ENCODE data around the gene EMILIN3.

Gene EMILIN3

GRCh38 chr20:41390889-41391288 is 24.3 kb upstream of the EMILIN3 start:
- DNase-seq = no peak

DNA sequence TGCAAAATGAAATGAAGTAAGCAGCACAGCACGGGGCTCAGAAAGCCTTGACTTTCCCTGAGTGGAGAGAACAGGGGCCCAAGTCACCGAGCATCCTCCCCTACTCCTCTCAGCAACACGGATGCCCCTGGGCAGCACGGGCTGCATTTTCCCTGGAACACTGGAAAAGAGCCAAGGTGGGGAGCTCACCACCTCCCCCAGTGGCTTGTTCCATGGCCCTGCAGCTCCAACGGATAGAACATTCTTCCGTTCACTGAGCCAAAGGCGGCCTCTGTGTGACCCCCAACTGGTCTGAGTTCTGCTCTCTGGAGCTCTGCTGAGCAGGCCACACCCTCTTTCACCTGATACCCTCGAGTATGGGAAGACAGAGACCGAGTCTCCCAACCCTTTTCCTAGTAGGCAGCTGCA is 20.8 kb upstream of the EMILIN3 start:
- DNase-seq = no peak

GRCh38 chr20:41386502-41387427 is 20.1 kb upstream of the EMILIN3 start:
- DNase-seq = no peak

DNA sequence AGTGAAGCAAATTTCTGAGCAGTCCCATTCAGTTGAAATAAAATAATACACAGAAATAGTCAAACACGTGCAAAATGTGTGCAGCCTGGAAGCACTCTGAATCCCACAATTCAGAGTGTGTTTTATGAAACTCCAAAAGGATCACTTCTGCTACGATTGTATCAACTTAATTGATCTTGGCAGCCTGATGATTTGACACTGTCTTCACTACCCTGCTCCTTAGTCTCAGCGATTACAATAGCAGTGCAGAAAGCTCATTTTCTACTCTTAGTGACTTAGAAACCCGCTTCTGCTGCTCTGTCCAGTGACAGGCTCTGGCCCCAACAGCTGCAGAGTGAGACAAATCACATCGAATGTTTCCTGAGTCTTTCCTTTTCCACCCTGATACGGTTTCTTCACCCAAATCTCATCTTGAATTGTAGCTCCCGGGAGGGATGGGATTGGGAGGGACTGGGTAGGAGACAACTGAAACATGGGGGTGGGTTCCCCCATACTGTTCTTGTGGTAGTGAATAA is 16.2 kb upstream of the EMILIN3 start:
- DNase-seq = no peak

DNA sequence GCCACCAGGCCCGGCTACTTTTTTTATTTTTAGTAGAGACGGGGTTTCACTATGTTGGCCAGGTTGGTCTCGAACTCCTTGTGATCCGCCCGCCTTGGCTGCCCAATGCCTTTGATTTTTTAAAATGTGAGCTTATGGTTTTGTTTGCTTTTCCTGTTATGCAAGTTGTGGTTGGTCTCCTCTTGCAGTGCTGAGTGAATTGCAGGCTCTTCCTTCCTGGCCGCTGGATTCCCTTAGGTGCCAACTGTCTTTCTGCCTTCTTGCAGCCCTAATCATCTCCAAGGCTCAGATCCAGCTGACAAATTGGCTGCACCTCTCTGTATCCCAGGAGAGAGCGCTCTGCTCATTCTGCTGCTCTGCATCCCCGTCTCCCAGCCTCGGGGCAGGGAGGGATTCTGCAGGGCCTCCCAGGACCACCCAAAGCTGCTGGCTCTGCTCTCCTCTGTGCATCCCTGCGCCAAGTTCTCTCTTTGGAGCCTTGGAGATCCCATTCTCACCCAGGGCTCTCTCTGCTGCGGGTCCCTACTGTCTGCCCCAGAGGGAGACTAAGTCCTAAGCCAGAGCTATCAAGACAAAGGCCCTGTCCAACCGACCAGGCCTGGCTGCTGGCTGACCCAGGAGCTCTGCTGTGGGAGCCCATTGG is 14.1 kb upstream of the EMILIN3 start:
- no peak for DNase-seq

DNA sequence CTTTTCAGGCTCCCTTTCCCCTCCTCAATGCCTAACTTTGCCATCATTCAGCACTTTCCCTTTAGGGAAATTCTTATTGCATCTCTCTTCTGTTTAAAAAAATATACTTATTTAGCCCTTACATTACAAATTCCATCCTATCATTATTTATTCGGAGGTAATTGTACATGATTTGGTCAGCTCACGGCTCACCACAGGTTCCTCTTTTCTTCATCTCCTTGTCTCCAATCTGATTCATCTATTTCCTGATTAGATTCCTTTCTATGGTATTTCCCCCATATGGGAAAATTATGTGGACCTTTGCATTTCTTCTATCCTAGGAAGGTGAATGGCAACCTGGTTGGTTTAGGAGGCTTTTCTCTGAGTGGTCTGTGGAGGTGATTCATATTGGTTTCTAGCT is 12.9 kb upstream of the EMILIN3 start:
- no peak for DNase-seq

GRCh38 chr20:41377275-41377674 is 10.7 kb upstream of the EMILIN3 start:
- DNase-seq = no peak

DNA sequence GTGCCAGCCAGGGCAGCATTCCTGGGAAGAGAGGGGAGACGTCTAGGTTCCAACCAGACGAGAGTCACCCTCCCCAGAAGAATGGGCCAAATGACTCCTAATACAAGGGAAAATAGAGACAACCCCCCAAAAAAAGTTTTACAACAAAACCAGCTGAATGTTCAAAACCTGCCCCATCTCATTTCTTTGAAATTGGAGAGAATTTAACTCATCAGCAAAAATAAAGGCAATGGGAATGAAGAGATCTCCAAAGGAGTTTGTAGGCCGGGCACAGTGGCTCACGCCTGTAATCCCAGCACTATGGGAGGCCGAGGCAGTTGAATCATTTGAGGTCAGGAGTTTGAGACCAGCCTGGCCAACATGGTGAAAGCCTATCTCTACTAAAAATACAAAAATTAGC is 9.7 kb upstream of the EMILIN3 start:
- DNase-seq = no peak

- DNase-seq = no peak
Observed at GRCh38 chr20:41375846-41376245, 9.2 kb upstream of the EMILIN3 start.

DNA sequence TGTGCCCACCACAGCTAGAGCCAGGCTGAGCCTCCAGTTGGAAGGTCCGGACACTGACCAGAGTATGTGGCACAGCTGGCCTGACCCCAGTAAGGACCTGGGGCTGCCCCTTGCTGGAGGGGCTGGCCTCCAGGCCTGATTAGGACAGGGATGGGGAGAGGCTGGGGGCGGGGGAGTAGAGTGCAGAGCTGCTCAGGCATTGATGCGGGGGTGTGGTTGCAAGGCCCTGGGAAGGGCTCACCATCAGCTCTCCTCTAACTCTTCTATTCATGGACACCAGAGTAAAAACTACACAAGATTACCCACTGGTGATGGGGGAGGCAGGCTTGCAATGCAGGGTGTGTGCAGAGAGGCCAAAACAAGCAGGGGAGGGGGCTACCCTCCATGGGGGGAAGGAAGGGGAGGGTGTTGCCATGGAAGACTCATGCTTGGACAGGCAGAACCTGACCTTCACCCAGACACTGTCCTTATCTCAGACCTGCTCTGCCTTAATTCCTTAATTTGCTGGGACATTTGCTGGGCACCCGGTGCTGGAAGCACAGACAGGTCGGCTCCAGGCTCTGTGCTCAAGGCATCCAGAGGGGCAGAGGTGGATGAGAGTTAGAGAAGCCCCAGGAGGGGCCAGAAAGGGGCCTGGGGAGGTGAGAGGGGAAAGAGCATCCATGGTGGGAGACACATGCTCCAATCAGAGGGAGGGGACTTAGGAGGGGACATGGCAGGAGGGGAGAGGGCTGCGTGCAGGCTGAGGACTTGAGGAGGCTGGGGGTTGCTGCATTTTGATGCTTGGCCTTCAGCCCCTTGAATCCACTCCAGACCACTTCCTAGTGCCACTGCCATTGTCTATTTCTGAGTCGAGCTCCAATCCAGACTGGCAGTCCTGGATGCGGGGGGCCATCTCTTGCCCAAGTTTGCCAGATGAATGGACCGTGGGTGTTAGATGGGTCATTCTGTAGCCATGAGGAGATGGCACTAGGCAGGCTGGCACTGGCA is 7.6 kb upstream of the EMILIN3 start:
- DNase-seq = no peak

GRCh38 chr20:41373251-41373783 is 6.7 kb upstream of the EMILIN3 start:
- no peak for DNase-seq

- no peak for DNase-seq
Observed at GRCh38 chr20:41371371-41371770, 4.8 kb upstream of the EMILIN3 start.

- no peak for DNase-seq
Observed at GRCh38 chr20:41370176-41370575, 3.6 kb upstream of the EMILIN3 start.

DNA sequence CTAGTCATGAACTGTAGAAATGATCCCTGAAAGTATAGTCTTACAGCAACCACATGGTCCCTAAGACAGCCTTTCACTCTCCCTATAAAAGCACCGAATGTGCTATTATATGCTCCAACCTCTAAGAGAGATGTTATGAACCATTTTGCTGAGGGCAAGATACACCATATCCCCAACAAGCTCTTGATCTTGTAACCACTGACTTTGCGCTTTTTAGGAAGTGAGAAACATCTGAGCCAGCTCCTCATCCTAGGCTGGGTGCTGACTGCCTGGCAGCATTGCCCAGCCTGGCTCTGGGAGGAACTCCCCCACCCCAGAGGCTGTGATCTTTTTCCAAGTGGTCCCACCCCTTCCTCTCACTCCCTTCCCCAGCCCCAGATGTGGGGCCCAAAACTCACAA is 3.1 kb upstream of the EMILIN3 start:
- no peak for DNase-seq

GRCh38 chr20:41367956-41368355 is 1.3 kb upstream of the EMILIN3 start:
- DNase-seq = no peak

- no peak for DNase-seq
Observed at GRCh38 chr20:41367393-41367695, 726 bp upstream of the EMILIN3 start.

DNA sequence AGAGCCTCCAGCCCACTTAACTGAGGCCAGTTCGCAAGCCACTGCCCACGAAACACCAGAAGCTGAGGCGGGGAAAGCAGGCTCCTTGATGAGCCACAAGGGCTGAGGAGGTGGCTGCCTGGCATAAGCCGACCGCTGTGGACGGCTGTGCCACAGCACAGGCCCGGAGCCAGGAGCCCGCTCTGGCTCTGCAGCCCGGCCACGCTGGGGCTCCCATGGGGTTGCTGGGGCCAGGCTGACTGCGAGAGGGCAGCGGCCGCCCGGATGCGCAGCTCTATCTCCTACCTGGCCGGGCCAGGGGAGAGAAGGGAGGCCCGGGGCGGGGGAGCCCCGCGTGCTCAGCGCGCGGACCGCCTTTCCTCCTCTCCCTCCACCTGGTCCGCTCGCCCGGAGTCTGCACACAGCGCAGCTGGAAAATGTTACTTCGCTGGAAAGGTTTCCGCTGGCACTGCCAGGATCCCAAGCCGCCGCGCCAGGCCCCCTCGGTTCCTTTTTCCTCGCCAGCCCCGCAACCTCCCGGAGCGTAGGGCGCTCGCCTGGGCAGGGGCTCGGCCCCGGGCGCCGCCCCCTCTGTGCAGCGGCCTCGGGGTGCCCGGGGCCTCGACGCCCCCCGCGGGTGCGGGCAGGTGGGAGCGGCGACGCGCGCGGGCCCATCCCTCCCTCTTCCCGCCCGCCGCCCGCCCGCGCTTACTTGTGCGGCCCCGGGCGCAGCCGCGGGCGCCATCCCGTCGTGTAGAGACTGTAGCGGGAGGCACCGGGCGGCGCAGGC is 657 bp downstream of the EMILIN3 start:
- no peak for DNase-seq

GRCh38 chr20:41364967-41365765 is 1.5 kb downstream of the EMILIN3 start:
- DNase-seq = no peak

DNA sequence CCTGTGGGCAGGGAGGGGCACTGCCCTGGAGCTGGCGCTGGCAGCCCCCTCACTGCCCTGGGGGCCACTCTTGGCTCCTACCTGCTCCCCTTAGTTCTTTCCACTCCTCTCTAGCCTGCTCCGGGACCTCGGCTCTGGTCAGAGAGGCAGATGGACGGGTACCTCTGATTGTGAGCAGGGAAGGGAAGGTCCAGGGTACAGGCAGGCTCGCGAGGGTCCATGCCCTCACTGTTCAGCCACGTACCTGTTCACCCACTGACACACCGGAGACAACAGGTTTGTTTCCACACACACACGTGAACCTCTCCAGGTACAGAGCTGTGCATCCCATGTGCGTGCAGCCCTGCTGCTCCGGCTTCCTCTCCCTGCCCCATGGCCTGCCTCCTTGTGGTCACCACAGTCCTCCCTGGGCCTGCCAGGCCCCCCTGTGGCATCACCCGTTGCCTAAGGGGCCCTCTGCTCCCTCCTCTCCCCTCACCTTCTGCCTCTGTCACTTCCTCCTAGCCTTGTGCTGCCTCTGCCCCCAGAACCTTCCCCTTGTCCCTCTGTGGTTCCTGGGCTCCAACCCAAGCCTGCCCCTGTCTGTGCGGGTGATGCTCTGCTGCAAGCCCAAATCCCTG is 2.3 kb downstream of the EMILIN3 start:
- DNase-seq = no peak

DNA sequence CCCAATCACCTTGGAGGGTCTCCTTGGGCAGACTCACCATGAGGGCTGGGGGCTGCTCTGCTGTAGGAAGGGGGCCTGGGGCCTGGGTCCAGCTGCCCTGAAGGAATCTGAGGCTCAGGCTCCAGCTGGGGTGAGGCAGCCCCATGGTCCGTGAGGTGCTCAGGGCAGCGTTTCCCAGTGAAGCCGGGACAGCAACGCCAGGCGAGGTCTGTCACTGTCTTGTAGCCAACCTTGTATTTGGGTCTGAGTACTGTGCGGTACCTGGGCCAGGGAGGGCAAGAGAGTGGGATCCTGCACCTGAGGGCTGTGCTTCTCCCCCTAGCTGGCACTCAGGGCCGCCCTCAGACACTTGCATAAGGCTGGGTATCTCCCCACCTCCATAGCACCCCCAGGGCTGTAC is 3.0 kb downstream of the EMILIN3 start:
- no peak for DNase-seq

DNA sequence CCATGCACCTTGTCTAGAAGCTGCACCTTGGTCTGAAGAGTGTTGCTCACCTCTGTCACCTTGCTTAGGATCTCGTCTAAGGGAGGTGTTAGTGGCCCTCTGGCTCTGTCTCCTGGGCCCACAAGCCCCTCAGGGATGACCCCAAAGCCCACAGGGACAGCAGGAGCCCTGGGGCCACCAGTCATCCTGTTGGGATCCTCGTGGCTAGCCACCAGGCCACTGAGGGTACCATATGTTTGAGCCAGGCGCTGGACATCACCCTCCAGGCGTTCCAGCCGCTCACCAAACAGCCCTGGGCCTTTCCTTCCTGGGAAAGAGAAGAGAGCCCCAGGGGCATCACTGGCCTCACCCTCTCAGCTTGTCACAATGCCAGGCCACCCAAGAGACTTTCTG is 3.9 kb downstream of the EMILIN3 start:
- DNase-seq = no peak

Data from activated effector memory CD4-positive, alpha-beta T cell treated with anti-CD3 and anti-CD28 coated beads, Interleukin-2, amount 50 U/mL, for 16 hours (primary cell).